GM18951 (cell line): ENCODE results near the gene SUSD4.

ENCODE experiments used
- POLR2A ChIP-seq: IDR thresholded peaks from 4 replicates; pipeline ENCODE4 v1.6.1; 2011; ENCODE audit warnings: mild to moderate bottlenecking; ENCODE audit not compliant: insufficient read length, insufficient read depth; ENCODE audit errors: extremely low read depth
- in situ Hi-C: fragments of 300-500 bp; cut with MboI; formaldehyde crosslinking; loops from one replicate; pipeline ENCODE4 v1.12.0; 2022; ENCODE audit warnings: low sequenced_read_pairs, mixed read lengths, inconsistent platforms; ENCODE audit not compliant: unreplicated experiment

Gene SUSD4

GRCh38 chr1:223203034-223203408 lies 161.0 kb downstream of the SUSD4 start:
- TF ChIP-seq POLR2A = no peak
- in situ Hi-C loops = no loop called here

- no peak for TF ChIP-seq POLR2A
- in situ Hi-C loops = no loop called here
These were observed 161.5 kb downstream of the SUSD4 start for GRCh38 chr1:223202376-223203033.

- no peak for TF ChIP-seq POLR2A
- in situ Hi-C loops = no loop called here
These were observed 162.0 kb downstream of the SUSD4 start for GRCh38 chr1:223201967-223202366.

GRCh38 chr1:223200903-223201302 lies 163.1 kb downstream of the SUSD4 start:
- no peak for TF ChIP-seq POLR2A
- in situ Hi-C loops = no loop called here

DNA sequence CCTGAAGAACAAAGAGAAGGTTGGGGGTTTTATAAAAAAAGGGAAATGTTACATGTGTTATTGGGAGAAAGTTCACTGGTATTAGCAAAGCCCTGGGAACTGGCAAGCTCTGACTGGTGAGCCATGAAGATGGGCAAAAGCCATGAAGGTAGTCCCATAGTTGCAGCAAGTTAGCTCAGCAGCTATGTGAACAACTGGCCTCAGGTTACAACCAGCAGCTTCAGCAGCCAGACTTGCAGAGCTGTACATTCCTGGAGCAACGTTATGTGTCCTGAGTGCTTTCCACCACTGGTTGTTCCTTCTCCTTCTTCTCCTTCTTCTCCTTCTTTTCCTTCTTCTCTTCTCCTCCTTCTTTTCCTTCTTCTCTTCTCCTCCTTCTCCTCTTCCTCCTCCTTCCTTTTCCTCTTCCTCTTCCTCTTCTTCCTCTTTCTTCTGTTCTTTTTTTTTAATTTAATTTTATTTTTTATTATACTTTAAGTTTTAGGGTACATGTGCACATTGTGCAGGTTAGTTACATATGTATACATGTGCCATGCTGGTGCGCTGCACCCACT lies 164.8 kb downstream of the SUSD4 start:
- in situ Hi-C loops = no loop called here
- TF ChIP-seq POLR2A = no peak

DNA sequence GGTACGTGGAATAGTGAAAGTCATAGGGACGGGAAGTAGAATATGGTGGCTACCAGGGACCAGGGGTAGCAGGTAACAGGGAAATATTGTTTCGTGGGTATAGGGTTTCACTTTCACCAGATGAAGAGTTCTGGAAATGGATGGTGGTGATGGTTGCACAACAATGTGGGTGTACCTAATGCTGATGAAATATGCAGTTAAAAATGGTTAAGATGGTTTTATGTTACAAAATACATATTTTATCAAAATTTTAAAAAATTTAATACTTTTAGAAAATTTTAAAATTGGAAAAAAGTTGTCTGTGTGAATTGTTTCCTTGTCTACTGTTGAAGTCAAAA lies 165.4 kb downstream of the SUSD4 start:
- no peak for TF ChIP-seq POLR2A
- in situ Hi-C loops = no loop called here

GRCh38 chr1:223197923-223198627 lies 165.9 kb downstream of the SUSD4 start:
- no peak for TF ChIP-seq POLR2A
- in situ Hi-C loops = no loop called here

DNA sequence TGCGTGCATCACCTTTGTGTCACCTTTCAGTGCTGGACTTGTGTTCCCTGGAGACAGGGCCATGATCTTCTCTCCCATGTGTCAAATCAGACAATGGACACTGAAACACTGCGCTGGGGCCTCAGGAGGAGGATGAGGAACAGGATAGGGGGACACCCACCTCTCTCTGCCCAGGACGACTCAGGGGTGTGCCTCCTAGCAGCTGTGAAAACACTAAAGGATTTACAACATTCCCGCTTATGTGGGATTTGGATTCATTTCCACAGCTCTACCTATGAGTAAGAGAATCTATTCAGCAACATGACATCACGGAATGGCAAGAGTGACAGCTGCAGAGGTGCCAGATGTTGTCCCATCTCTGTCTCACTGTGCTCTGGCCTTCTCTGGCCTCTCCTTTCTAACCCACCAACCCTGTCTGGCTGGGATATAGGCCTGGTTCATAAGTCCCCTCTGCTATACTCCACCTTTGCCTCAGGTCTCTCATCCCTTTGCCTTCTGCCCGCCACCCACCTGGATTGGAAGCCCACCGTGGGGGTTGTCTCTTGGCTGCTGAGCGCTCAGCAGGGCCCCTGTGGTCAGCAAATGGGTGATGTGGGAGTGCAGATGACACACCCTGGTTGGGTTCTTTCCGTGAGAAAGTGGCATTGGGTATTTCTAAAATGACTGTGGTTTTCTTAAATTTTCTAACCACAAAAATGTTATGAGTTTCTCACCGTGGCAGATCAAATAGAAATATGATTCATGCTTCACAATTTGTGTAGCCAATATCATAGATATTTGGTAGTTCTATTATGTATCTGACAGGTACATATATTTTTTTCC lies 173.9 kb downstream of the SUSD4 start:
- in situ Hi-C loops = no loop called here
- TF ChIP-seq POLR2A = no peak

- no peak for TF ChIP-seq POLR2A
- in situ Hi-C loops = no loop called here
These were observed 174.5 kb downstream of the SUSD4 start for GRCh38 chr1:223189525-223189902.

DNA sequence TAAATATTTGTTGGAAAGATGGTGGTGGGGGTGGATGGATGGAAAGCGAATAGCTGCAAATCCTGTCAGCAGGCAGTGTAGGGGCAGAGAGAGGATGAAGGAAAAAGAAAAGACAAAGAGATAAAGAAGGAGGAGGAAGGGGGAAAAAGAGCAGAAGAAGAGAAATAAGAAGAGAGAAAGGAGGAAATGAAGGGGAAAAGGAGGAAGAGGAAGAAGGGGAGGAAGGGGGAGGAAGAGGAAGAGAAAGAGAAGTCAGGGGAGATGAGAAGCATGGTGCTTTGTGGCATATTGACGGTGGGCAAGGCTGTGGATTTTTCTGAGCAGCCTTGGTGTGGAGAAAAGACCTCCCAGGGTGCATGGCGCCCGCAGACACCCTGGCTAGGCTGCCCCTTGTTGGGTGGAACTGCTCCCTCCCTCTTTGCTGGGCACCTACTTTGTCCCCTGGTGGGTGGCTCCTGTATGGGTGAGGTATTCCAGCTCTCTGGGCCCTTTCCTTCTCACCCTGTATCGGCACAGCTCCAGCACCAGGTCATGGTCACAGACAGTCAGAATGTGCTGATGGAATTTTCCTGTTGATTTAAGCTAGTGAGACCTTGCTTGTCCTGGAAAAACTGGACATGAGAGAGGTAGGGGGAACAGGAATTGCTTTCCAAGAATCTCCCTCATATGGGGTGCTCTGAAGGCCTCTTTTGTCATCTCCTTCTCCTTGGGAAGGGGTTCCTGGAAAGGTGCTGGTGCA lies 175.2 kb downstream of the SUSD4 start:
- no peak for TF ChIP-seq POLR2A
- in situ Hi-C loops = no loop called here

DNA sequence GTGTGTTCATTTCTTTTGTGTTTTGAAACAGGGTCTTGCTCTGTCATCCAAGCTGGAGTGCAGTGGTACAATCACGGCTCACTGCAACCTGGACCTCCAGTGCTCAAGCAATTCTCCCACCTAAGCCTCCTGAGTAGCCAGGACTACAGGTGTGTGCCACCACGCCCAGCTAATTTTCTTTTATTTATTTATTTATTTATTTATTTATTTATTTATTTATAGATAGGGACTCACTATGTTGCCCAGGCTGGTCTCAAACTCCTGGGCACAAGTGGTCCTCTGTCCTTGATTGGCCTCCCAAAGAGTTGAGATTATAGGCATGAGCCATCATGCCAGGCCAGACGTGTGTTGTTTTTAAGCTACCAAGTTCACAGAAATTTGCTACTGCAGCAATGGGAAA lies 177.2 kb downstream of the SUSD4 start:
- TF ChIP-seq POLR2A = no peak
- in situ Hi-C loops = no loop called here

DNA sequence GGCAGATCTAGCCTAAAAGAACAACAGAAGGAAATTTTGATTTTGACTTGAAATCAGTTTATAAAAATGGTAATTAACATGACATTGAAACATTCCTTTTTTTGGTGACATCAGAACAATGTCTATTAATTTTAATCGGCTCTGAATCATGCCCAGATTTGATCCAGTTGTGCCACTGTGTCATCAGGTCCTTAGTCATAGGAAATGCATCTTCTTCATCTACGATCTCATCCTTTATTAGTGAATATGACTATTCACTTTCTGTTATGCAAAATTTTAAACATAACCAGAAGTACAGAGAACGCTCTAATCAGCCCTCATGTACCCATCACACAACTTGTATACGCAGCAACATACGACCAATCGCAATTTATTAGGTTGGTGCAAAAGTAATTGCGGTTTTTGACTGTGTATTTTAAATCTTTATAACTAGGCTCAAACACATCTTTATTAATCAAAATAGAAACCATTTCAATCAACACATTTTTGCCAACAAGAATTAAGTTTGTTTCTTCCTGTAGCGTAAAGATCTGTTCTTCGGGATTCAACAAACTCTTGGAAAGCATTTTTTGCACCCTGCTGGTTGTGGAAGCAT lies 180.6 kb downstream of the SUSD4 start:
- in situ Hi-C loops = no loop called here
- TF ChIP-seq POLR2A = no peak
